Measurements from ENCODE around the gene PSMD8. TPM values are rescaled to one million over a fixed set of nuclear protein-coding genes. Genes with fewer than 3 reads are reported as not detected.

PSMD8 gene
- total RNA-seq, 2 donors from 2014 or later = 126 to 184 TPM

- DNase-seq = no peak
- no peak overlapping the region for H3K9ac ChIP-seq (ENCODE audit: low read depth in 2 of 2, low read length in 2 of 2)
- no peak for TF ChIP-seq CTCF (IDR thresholded peaks at IDR 0.05)
- no peaks in the 10 kb centered on the region for H3K9me3 ChIP-seq
- intact Hi-C loops (cut with DNase I) = no loop called here
- H3K27me3 ChIP-seq = peaks cover 6% of the 10 kb centered on the region
- peaks cover 18% of the 10 kb centered on the region for H3K36me3 ChIP-seq
- H3K4me1 ChIP-seq = peaks cover 11% of the 10 kb centered on the region
- H3K27ac ChIP-seq = no peak overlapping the region
- no peak overlapping the region for H3K4me3 ChIP-seq
Measured at GRCh38 chr19:38383184-38383583, 8.8 kb downstream of the PSMD8 start.

GRCh38 chr19:38383743-38384142 lies 9.4 kb downstream of the PSMD8 start:
- peaks cover 14% of the 10 kb centered on the region for H3K4me1 ChIP-seq
- DNase-seq = no peak
- no peaks in the 10 kb centered on the region for H3K9me3 ChIP-seq
- no peak overlapping the region for H3K4me3 ChIP-seq
- no peak overlapping the region for H3K9ac ChIP-seq (ENCODE audit: low read depth in 2 of 2, low read length in 2 of 2)
- peaks cover 18% of the 10 kb centered on the region for H3K36me3 ChIP-seq
- peaks cover 10% of the 10 kb centered on the region for H3K27me3 ChIP-seq
- intact Hi-C loops (cut with DNase I) = no loop called here
- no peak overlapping the region for H3K27ac ChIP-seq
- TF ChIP-seq CTCF (IDR thresholded peaks at IDR 0.05) = no peak

GRCh38 chr19:38384209-38385027 lies 10.0 kb downstream of the PSMD8 start:
- TF ChIP-seq CTCF (IDR thresholded peaks at IDR 0.05) = no peak
- no peak for DNase-seq
- H3K9me3 ChIP-seq = no peaks in the 10 kb centered on the region
- peaks cover 14% of the 10 kb centered on the region for H3K4me1 ChIP-seq
- H3K27ac ChIP-seq = no peak overlapping the region
- peaks cover 18% of the 10 kb centered on the region for H3K36me3 ChIP-seq
- no peak overlapping the region for H3K9ac ChIP-seq (ENCODE audit: low read depth in 2 of 2, low read length in 2 of 2)
- H3K4me3 ChIP-seq = no peak overlapping the region
- intact Hi-C loops (cut with DNase I) = no loop called here
- H3K27me3 ChIP-seq = peaks cover 17% of the 10 kb centered on the region

- Histone ChIP-seq H3K27ac (no peak overlapping the region), H3K27me3 (peaks cover 17% of the 10 kb centered on the region), H3K9ac (ENCODE audit: low read depth in 2 of 2, low read length in 2 of 2) (no peak overlapping the region), H3K36me3 (peaks cover 18% of the 10 kb centered on the region), H3K9me3 (no peaks in the 10 kb centered on the region), H3K4me3 (no peak overlapping the region), H3K4me1 (peaks cover 14% of the 10 kb centered on the region)
- no peak for TF ChIP-seq CTCF (IDR thresholded peaks at IDR 0.05)
- no peak for DNase-seq
- intact Hi-C loops (cut with DNase I) = no loop called here
Measured at GRCh38 chr19:38385057-38385803, 10.9 kb downstream of the PSMD8 start.

- H3K9ac ChIP-seq (ENCODE audit: low read depth in 2 of 2, low read length in 2 of 2) = no peak overlapping the region
- no peak overlapping the region for H3K27ac ChIP-seq
- peaks cover 14% of the 10 kb centered on the region for H3K4me1 ChIP-seq
- TF ChIP-seq CTCF (IDR thresholded peaks at IDR 0.05) = no peak
- no peak overlapping the region for H3K4me3 ChIP-seq
- intact Hi-C loops (cut with DNase I) = no loop called here
- DNase-seq = no peak
- H3K9me3 ChIP-seq = no peaks in the 10 kb centered on the region
- H3K36me3 ChIP-seq = peaks cover 15% of the 10 kb centered on the region
- peaks cover 17% of the 10 kb centered on the region for H3K27me3 ChIP-seq
Measured at GRCh38 chr19:38385804-38386257, 11.5 kb downstream of the PSMD8 start.

Measured in colonic mucosa (tissue), 4 donors.